Stimulated activated CD4-positive, alpha-beta T cell treated with anti-CD3 and anti-CD28 coated beads, Interleukin-12 subunit alpha, Interleukin-12 subunit beta, amount 100 ng/mL, for 24 hours (primary cell): ENCODE data around the gene AHRR.

ENCODE experiments used
- DNase-seq, 2 experiments: peaks; one replicate each; pipeline ENCODE4 v3.0.0-alpha.2; 2020; ENCODE audit warnings: low read depth in 2 of 2

The AHRR gene

GRCh38 chr5:442335-443238, 121.1 kb downstream of the AHRR start, which contains the start of gene EXOC3:
TSS of gene EXOC3 (plus strand) at chr5:443176. CDS start at chr5:446206, 3,030 bp downstream.
- DNase-seq = peak; percentile 54 to 68

- peak in 1 of 2 experiments; percentile 23 for DNase-seq
Measured at GRCh38 chr5:443239-444151, 122.0 kb downstream of the AHRR start.

- DNase-seq = no peak
Measured at GRCh38 chr5:444226-444625, 122.7 kb downstream of the AHRR start.

GRCh38 chr5:445591-445990, 124.1 kb downstream of the AHRR start:
- no peak for DNase-seq

- DNase-seq = no peak
Measured at GRCh38 chr5:446066-446882, 124.8 kb downstream of the AHRR start.

GRCh38 chr5:446883-447263, 125.4 kb downstream of the AHRR start:
- DNase-seq = no peak

- DNase-seq = no peak
Measured at GRCh38 chr5:447501-447900, 126.0 kb downstream of the AHRR start.

GRCh38 chr5:448061-448765, 126.7 kb downstream of the AHRR start:
- no peak for DNase-seq

- DNase-seq = no peak
Measured at GRCh38 chr5:448766-449090, 127.2 kb downstream of the AHRR start.

GRCh38 chr5:449151-449550, 127.6 kb downstream of the AHRR start:
- no peak for DNase-seq

GRCh38 chr5:451587-452458, 130.3 kb downstream of the AHRR start:
- DNase-seq = no peak

GRCh38 chr5:452978-453710, 131.6 kb downstream of the AHRR start:
- DNase-seq = no peak

GRCh38 chr5:453725-454481, 132.4 kb downstream of the AHRR start:
- DNase-seq = no peak

- no peak for DNase-seq
Measured at GRCh38 chr5:454936-455335, 133.4 kb downstream of the AHRR start.

- no peak for DNase-seq
Measured at GRCh38 chr5:455806-456205, 134.3 kb downstream of the AHRR start.

GRCh38 chr5:456351-457194, 135.1 kb downstream of the AHRR start:
- no peak for DNase-seq

GRCh38 chr5:457195-457961, 135.9 kb downstream of the AHRR start:
- no peak for DNase-seq
